Mucosa of descending colon (tissue), 3 donors: ENCODE measurements around the gene RGL3. TPM values are rescaled to one million over a fixed set of nuclear protein-coding genes. Genes with fewer than 3 reads are reported as not detected.
A peak's percentile ranks its signal among the peaks of the same experiment; 100 is the strongest.
"Not testable (repeated sequence)": the region's sequence is repeated elsewhere in the genome, so short reads cannot be mapped to it uniquely, and the experiment has no call there.

Experiments
- ATAC-seq: fragments of 200-7000 bp; cut with Tn5 transposase; one replicate; pipeline ENCODE4 v1.9.1; 2020; ENCODE audit warnings: mild to moderate bottlenecking, moderate library complexity
- DNase-seq, 3 donors: peaks; one replicate each; pipeline ENCODE4 v3.0.0-alpha.2; 2020
- H3K36me3 ChIP-seq: fragments of 200-600 bp; one replicate; pipeline ENCODE4 v1.8.0; 2021; ENCODE audit warnings: low read depth, mild to moderate bottlenecking
- H3K4me1 ChIP-seq: fragments of 200-600 bp; one replicate; pipeline ENCODE4 v1.8.0; 2021; ENCODE audit warnings: low read depth, mild to moderate bottlenecking
- H3K4me3 ChIP-seq: fragments of 200-600 bp; one replicate; pipeline ENCODE4 v1.8.0; 2021; ENCODE audit warnings: mild to moderate bottlenecking
- H3K9me3 ChIP-seq: fragments of 200-600 bp; one replicate; pipeline ENCODE4 v1.8.0; 2021; ENCODE audit warnings: mild to moderate bottlenecking
- intact Hi-C, 2 donors: fragments of 100-400 bp; cut with DNase I in 1 of 2; cut with micrococcal nuclease in 1 of 2; formaldehyde crosslinking; loops; one replicate each; pipeline versions ENCODE4 v1.11.0 to v1.11.1; 2022; cut with DNase I, micrococcal nuclease
- long read RNA-seq, 2 donors: library from polyadenylated mRNA; unstranded; transcript quantifications; one replicate each; pipeline ENCODE4 v2.0.0, GENCODE V29; 2019 to 2021
- total RNA-seq, 3 donors: library from RNA; stranded (reverse); fragmentation: NEBNext Ultra II Directional in 2 of 3; extraction: Animal tissue kit (Norgen Biotek cat#: 25700) in 2 of 3; gene quantifications; one replicate each; pipeline versions ENCODE4 v1.2.1 to v1.2.4, GENCODE V29; 2021 to 2023
- TF ChIP-seq, protein P1 (sequence below): fragments of 200-600 bp; IDR thresholded peaks from one replicate; pipeline ENCODE4 v1.8.0; 2022; ENCODE audit warnings: antibody characterized with exemption, mild to moderate bottlenecking
- donor health status: DM: no; HTN: no; CAD: no; lungs with moderate emphysema.
- donor health status: DM: no; HTN: no; CAD: no.
- donor health status: DM: no; HTN: yes; CAD: no.

RGL3 gene
- total RNA-seq, result 10 to 100 TPM; 10.7 to 15.1 (median 11.0) TPM
- long read RNA-seq, donor 1, result 0 reads
- long read RNA-seq, donor 2, partial matches to known transcripts, result 0 of 1 reads
- long read RNA-seq, donor 2, other reads (novel, unspliced or antisense), result 1 of 1 reads

GRCh38 chr19:11418549-11419506, at the start of gene RGL3:
TSS of gene RGL3 (minus strand) at chr19:11419314. CDS start at chr19:11419278, 36 bp downstream.
- intact Hi-C loops, result no loop called here
- Histone ChIP-seq H3K4me3 (no peak within 1 kb of the TSS), H3K36me3 (no peaks in the 10 kb centered on the region), H3K4me1 (peaks cover 39% of the 10 kb centered on the region), H3K9me3 (no peaks in the 10 kb centered on the region)
- peak; percentile 59 for ATAC-seq
- peak in 2 of 3 donors; percentile 25 to 53 for DNase-seq
- TF ChIP-seq, protein P1, sequence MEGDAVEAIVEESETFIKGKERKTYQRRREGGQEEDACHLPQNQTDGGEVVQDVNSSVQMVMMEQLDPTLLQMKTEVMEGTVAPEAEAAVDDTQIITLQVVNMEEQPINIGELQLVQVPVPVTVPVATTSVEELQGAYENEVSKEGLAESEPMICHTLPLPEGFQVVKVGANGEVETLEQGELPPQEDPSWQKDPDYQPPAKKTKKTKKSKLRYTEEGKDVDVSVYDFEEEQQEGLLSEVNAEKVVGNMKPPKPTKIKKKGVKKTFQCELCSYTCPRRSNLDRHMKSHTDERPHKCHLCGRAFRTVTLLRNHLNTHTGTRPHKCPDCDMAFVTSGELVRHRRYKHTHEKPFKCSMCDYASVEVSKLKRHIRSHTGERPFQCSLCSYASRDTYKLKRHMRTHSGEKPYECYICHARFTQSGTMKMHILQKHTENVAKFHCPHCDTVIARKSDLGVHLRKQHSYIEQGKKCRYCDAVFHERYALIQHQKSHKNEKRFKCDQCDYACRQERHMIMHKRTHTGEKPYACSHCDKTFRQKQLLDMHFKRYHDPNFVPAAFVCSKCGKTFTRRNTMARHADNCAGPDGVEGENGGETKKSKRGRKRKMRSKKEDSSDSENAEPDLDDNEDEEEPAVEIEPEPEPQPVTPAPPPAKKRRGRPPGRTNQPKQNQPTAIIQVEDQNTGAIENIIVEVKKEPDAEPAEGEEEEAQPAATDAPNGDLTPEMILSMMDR, result no peak

GRCh38 chr19:11468266-11468845, 49.2 kb upstream of the RGL3 start:
- H3K4me1 ChIP-seq, H3K36me3 ChIP-seq, H3K4me3 ChIP-seq, DNase-seq, H3K9me3 ChIP-seq, intact Hi-C loops, ATAC-seq: not testable (repeated sequence)

GRCh38 chr19:11465600-11465999, 46.5 kb upstream of the RGL3 start:
- no peak for DNase-seq
- Histone ChIP-seq H3K9me3 (no peaks in the 10 kb centered on the region), H3K36me3 (no peaks in the 10 kb centered on the region), H3K4me1 (no peaks in the 10 kb centered on the region), H3K4me3 (no peak overlapping the region)
- TF ChIP-seq, protein P1, result no peak
- intact Hi-C loops, result no loop called here
- no peak for ATAC-seq

- intact Hi-C loops, result no loop called here
- DNase-seq, result no peak
- no peaks in the 10 kb centered on the region for H3K36me3 ChIP-seq
- no peaks in the 10 kb centered on the region for H3K4me1 ChIP-seq
- H3K4me3 ChIP-seq, result no peak overlapping the region
- no peak for ATAC-seq
- no peaks in the 10 kb centered on the region for H3K9me3 ChIP-seq
- TF ChIP-seq, protein P1, result no peak
Measured at GRCh38 chr19:11464333-11465265, 45.5 kb upstream of the RGL3 start.

DNA sequence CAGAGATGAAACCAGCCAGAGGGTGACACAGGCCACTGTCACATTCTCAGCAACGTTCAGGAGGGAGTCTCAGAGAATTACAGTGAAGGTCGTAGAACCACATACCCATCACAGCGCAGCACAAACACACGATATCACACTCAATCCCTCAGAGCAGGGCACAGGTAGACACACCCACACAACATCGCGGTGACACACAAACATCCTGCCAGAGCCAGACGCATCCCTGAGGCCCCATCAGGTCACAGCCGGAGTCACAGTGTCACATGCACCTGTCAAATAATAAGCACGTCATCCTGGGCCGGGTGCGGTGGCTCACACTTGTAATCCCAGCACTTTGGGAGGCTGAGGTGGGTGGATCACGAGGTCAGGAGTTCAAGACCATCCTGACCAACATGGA, 44.3 kb upstream of the RGL3 start:
- Histone ChIP-seq H3K36me3 (no peaks in the 10 kb centered on the region), H3K4me1 (no peaks in the 10 kb centered on the region), H3K4me3 (no peak overlapping the region), H3K9me3 (no peaks in the 10 kb centered on the region)
- ATAC-seq (no peak), DNase-seq (no peak)
- intact Hi-C loops, result no loop called here
- TF ChIP-seq, protein P1, result no peak
